GM21360 (cell line): Measurements from ENCODE around the gene RASAL3.
"Not testable (repeated sequence)": the region's sequence is repeated elsewhere in the genome, so short reads cannot be mapped to it uniquely, and the experiment has no call there.

ENCODE experiments used
- ATAC-seq: cut with Tn5 transposase; IDR thresholded peaks from one replicate; pipeline ENCODE4 v1.9.1; 2021; ENCODE audit warnings: mild to moderate bottlenecking, moderate library complexity; ENCODE audit not compliant: unreplicated experiment

The RASAL3 gene

GRCh38 chr19:15475169-15475568, 10.8 kb upstream of the RASAL3 start:
- no peak for ATAC-seq

DNA sequence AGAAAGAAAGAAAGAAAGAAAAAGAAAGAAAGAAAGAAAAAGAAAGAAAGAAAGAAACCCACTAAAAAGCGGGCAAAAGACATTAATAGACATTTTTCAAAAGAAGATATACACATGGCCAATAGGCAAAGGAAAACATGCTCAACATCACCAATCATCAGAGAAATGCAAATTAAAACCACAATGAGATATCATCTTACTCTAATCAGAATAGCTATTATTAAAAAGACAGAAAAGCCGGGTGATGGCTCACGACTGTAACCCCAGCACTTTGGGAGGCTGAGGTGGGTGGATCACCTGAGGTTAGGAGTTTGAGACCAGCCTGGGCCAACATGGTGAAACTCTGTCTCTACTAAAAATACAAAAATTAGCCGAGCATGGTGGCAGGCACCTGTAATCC, 9.5 kb upstream of the RASAL3 start:
- not testable (repeated sequence) for ATAC-seq

DNA sequence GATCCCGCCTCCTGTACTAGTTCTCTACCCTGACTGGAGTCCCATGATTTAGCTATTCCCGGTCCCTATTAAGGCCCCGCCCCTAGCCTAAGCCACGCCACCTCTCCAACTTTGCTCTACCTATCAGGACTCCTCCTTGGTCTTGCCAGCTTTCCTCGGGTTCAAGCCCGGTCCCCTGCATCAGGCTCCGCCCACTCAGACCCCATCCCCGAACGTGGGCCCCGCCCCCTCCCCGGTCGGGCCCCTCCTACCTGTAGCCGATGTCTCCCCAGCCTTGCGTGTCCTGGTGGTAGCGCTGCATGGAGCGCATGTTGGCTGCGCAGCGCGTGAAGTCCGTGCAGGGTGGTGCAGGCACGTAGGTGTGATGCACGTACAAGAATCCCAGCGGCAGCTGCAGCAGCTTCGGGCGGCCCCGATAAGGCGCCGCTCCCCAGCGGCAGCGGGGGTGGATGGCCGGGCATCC, 7.3 kb upstream of the RASAL3 start:
- ATAC-seq, result no peak

GRCh38 chr19:15469513-15470297, 5.4 kb upstream of the RASAL3 start:
- ATAC-seq, result no peak

DNA sequence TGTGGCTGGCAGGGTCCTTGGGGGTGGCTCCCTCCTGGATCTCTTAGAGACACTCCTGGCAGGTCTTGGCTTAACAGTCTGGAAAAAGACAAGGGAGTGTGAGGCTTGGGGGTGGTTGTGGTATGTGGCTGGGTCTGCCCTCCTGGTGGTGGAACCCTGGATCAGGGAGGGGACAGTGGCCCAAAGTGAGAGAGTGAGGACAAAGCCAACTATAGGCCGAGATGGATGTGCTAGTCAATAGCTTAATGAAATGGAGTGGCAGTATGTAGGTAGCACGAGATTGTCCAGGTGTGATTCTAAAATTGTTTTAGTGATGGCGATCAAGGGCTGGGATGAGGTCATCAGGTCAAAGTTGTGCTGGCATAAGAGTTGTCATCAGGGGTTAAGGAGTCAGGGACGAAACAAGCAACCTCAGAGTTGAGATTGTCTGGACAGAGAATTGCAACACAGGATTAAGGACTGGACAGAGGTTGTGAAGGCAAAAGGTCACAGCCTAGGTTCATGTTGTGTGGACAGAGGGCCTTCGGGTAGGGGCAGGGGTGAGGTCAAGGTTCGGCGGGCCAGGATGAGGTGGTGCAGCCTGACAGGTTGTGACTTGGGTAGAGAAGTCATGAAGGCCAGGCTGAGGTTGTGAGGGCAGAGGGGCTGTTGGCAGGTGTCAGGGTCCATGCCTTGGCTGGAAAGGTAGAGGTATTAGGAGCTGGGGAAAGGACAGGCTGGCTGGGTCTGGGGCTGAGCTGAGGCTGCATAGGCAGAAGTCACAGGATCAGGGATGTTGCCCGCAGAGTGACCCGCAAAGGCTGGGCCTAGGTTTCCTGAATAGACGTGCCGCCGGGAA, 4.5 kb upstream of the RASAL3 start:
- no peak for ATAC-seq

GRCh38 chr19:15467734-15468214, 3.4 kb upstream of the RASAL3 start:
- ATAC-seq, result no peak

DNA sequence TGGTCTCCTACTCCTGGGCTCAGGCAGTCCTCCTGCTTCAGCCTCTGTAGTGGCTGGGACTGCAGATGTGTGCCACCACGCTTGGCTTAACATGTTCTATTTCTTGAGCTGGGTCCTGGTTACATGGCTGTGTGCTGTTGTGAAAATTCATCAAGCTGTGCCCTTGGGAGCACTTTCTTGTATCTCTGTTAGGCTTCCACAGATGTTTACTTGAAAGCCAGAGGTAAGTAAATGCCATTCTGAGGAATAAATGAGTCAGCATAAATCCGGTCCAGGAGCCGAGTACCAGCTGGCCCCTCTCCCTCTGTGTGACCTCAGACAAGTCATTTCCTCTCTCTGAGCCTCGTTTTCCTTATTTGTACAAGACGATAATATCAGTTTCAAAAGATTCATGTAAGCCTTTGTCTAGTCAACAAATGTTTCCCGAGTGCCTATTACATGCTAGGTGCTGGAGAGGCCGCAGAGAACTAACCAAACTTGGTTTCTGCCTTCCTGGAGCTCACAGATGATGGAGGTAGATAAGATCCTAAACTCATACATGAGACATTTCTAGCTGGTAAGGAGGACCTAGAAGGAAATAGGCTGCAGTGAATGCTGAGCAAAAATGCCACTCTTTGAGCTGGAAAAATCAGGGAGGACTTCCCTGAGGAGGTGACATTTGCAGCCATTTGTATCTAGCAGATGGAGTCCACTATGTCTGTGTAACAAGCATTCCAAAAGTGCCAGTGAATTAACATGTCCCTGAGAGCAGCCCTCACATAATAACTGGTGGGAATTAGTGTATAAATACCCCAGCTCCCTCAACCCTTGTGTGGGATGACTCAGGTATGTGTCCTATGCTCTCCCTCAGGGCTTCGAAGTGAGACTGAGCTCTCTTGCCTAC, 2.7 kb upstream of the RASAL3 start:
- no peak for ATAC-seq

GRCh38 chr19:15463861-15464371, 428 bp downstream of the RASAL3 start:
- no peak for ATAC-seq

- no peak for ATAC-seq
Observed at GRCh38 chr19:15461694-15462093, 2.6 kb downstream of the RASAL3 start.

- ATAC-seq, result no peak
Observed at GRCh38 chr19:15457701-15458484, 6.5 kb downstream of the RASAL3 start.

- ATAC-seq, result no peak
Observed at GRCh38 chr19:15456871-15457700, 7.3 kb downstream of the RASAL3 start.

- ATAC-seq, result no peak
Observed at GRCh38 chr19:15456441-15456840, 7.9 kb downstream of the RASAL3 start.

- ATAC-seq, result no peak
Observed at GRCh38 chr19:15455996-15456395, 8.3 kb downstream of the RASAL3 start.

- ATAC-seq, result no peak
Observed at GRCh38 chr19:15453906-15454860, 10.2 kb downstream of the RASAL3 start.

DNA sequence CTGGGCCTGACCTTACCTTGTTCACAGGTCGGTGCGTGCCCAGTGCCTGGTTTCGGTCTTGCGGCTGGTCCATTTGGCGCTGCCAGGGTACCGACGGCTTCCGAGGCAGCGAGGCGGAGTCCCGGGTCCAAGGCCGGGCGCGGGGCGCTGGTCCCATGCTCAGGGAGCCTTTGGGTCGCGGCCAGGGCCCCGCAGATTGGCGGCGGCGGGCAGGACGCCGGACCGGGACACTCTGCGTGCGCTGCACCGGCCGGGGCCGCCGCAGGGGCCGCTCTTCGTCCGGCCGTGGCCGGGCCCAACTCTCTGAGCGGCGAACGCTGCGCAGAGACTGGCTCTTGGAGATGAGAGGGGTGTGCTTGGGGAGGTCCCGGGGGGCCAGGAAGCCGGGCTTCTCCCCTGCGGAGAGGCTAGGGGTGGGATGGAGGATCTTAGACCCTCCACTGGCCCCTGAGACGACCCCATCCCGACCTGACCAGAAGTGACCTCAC, 11.2 kb downstream of the RASAL3 start:
- ATAC-seq, result no peak

- no peak for ATAC-seq
Observed at GRCh38 chr19:15452111-15453047, 12.0 kb downstream of the RASAL3 start.

- ATAC-seq, result no peak
Observed at GRCh38 chr19:15450528-15450890, 13.8 kb downstream of the RASAL3 start.
